ENCODE data around the gene CDX1.

Gene CDX1

DNA sequence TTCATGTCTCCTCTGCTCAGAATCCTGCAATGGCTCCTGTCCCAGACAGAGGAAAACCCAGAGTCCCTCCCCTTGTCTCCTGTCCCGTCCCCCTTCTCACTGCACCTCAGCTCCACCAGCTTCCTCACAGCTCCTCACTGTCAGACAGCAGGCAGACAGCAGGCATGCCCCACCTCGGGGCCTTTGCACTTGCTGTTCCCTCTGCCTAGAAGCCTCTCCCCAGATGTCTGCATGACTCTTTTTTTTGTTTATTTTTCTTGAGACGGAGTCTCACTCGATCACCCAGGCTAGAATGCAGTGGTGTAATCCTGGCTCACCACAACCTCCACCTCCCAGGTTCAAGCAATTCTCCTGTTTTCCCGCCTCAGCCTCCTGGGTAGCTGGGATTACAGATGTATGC lies 14.4 kb downstream of the CDX1 start:
- in situ Hi-C loops (cut with MboI; ENCODE audit: low sequenced_read_pairs), result no loop called here

DNA sequence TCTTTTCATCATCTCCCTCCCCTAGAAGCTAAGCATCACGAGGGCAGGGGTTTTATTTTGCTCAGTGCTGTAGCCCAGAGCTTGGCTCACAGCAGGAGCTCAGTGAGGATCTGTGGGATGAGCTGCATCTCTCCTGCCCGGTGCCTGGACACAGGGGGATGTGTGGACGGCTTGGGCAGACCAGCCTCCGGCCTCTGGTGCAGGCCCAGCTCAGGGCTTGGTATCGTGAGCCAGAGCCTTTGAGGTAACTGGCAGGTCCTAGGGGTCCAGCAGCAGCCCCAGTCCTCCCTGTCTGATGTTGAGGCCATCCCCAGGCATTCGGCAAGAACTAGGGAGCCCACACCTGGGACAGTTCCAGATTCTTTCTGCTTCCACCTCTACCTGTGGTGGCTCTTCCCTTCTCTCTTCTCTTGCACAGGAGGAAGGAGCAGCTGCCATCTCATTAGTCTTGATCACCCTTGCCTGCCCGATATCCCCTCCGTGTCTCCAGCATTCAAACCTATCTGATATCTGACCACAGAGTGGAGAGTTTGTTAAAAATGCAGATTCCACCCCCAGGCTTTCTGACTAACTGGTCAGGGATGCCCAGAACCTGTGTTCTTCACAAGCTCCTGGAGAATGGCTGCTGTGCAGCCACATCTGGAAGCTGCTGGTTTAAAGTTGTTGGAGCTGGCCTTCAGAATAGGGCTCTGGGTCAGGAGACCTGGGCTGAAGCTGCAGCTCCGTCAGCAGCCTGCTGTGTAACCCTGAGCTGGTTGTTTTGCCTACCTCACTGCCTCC lies 15.4 kb downstream of the CDX1 start:
- in situ Hi-C loops (cut with MboI; ENCODE audit: low sequenced_read_pairs), result no loop called here

GRCh38 chr5:150182774-150183173 lies 16.2 kb downstream of the CDX1 start:
- in situ Hi-C loops (cut with MboI; ENCODE audit: low sequenced_read_pairs), result no loop called here

DNA sequence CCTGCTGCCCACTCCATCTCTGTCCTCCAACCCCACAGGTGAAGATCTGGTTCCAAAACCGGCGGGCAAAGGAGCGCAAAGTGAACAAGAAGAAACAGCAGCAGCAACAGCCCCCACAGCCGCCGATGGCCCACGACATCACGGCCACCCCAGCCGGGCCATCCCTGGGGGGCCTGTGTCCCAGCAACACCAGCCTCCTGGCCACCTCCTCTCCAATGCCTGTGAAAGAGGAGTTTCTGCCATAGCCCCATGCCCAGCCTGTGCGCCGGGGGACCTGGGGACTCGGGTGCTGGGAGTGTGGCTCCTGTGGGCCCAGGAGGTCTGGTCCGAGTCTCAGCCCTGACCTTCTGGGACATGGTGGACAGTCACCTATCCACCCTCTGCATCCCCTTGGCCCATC lies 16.9 kb downstream of the CDX1 start:
- in situ Hi-C loops (cut with MboI; ENCODE audit: low sequenced_read_pairs), result no loop called here

- in situ Hi-C loops (cut with MboI; ENCODE audit: low sequenced_read_pairs), result no loop called here
Observed at GRCh38 chr5:150184006-150184405, 17.4 kb downstream of the CDX1 start.

DNA sequence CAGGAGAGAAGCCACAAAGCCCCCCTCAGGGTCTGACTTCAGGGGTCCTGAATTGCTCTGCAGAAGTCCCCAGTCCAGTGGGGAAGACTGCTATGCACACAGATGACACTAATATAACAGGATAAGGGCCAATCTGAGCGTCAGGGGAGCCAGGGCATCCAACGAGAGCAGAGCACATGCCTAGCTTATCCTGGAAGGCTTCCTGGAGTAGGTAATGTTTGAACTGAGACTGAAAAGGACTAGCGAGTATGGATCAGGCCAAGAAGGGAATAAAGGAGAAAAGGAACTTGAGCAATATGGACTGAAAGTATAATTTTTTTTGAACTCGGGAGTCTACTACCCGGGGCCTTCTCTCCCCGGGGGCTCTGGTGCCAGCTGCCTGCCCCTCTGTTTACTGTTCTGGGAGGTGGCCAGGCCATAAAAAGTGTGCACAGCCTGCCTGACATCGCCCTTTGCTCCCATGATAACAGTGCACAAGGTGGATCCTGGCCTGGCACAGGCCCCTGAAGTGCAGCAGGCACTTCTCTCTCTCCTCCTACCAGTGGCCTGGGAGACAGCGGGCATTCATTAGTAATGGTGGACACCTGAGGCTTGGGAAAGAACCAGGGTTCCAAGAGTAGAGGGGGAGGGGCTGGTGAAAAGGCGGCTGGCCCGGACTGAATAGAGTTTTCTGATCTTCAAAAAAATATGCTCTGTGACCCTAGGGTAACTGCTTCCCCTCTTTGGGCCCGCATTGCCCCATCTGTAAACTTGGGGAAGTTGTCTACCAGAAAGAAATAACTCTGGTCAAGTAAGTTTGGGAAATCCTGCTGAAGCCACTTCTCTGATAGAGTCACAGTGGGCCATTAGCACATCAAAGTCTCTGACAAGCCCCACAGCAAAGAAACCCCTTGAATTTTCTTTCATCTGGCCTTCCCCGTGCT lies 18.7 kb downstream of the CDX1 start:
- in situ Hi-C loops (cut with MboI; ENCODE audit: low sequenced_read_pairs), result no loop called here

DNA sequence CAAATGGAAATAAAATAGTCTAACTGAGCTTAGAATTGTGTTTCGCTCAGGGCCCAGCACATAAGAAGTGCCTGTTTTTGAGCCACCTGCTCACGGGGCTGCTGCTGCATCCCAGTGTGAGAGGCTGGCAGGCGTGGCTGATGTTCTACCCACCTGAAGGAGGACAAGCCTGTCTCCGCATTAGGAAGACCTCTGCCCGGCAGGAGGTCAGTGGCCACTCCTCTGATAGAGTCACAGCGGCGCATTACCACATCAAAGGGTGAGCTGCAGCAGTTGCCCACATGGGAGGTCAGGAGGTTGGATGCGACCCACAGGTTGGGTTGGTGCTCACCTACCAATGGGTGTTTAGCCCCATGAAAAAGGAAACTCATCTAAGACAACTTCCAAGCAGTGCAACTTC lies 19.6 kb downstream of the CDX1 start:
- in situ Hi-C loops (cut with MboI; ENCODE audit: low sequenced_read_pairs), result no loop called here

GRCh38 chr5:150186897-150187296 lies 20.3 kb downstream of the CDX1 start:
- in situ Hi-C loops (cut with MboI; ENCODE audit: low sequenced_read_pairs), result no loop called here

GRCh38 chr5:150188146-150188842 lies 21.7 kb downstream of the CDX1 start:
- in situ Hi-C loops (cut with MboI; ENCODE audit: low sequenced_read_pairs), result no loop called here

DNA sequence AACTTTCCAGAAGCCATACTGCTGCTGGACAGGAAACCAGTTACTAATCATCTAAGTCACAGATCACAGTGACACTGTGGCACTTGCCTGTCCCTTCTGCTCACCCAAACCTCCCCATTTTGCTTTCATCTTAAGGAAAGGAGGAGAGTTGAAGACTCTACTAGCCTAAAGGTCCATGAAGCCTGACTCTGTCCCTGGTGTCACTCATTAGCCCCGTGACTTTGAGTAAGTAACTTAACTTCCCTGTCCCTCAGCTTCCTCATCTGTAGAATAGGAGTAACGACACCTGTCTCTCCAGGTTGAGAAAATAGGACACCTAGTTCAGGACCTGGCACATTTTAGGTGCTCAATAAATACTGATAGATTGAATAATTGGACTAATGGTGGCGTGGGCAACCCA lies 22.7 kb downstream of the CDX1 start:
- in situ Hi-C loops (cut with MboI; ENCODE audit: low sequenced_read_pairs), result no loop called here

DNA sequence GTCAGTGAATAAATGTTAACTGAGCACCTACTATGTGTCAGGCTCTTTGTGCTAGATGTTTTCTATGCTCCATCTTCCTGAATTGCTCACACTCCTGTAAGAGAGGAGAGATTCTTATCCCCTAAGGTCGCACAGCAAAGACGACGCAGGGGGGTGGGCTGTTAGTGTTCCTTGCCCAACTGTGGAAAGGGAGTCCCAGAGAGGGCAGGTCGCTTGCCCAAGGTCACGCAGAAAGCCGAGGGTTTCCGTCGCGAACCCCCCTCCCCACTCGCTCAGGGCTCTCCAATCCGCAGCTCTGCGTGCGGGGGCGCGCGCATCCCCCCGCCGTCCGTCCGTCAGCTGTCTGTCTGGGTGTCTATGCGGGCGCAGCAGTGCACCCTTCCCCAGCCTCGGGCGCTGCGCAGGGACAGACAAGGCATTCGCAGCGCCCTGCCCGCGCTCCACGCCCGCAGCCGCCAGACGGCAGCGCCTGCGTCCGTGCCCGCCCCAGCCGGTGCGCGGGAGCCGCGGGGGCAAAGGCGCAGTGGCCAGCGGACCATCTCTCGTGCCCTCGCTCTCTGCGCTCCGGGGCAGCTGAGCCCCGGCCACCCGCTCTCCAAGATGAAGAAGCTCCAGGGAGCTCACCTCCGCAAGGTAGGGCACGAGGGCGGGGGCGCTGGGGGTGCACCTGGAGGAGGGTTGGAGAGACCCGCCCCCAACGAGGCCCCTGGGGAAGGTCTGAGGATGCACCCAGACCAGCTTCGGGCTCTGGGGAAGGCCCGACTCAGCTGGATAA lies 23.3 kb downstream of the CDX1 start, which contains the start of gene SLC6A7:
TSS of gene SLC6A7 (plus strand) at position 335 of the 775 bp plus-strand sequence. CDS start at position 601, 266 bp downstream.
- in situ Hi-C loops (cut with MboI; ENCODE audit: low sequenced_read_pairs), result no loop called here

DNA sequence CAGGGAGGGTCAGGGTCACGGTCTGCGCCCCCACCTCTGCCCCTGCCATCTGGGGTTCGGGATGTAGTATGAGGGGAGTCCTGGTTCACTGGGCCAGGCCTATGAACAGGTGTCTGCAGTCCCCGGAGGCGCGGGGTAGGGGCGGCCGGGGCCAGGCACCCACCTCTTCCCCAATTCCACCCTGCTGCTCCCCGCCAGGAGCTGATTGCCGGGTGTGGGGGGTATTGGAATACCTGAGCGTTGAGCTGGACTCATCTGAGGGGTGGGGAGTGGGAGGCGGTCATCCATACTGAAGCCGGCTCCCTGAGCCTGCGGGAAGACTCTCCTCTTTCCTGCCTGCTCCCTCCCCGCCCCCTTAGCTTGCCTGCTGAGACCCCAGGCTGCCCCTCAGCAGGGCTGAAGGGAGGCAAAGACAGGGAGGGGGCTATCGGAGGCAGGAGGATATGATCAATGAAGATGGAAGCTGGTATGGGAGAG lies 24.0 kb downstream of the CDX1 start:
- in situ Hi-C loops (cut with MboI; ENCODE audit: low sequenced_read_pairs), result no loop called here

- in situ Hi-C loops (cut with MboI; ENCODE audit: low sequenced_read_pairs), result no loop called here
Observed at GRCh38 chr5:150190987-150191386, 24.4 kb downstream of the CDX1 start.

GRCh38 chr5:150192462-150192861 lies 25.9 kb downstream of the CDX1 start:
- in situ Hi-C loops (cut with MboI; ENCODE audit: low sequenced_read_pairs), result no loop called here

GRCh38 chr5:150195736-150196485 lies 29.3 kb downstream of the CDX1 start:
- in situ Hi-C loops (cut with MboI; ENCODE audit: low sequenced_read_pairs), result no loop called here

GRCh38 chr5:150196514-150196913 lies 29.9 kb downstream of the CDX1 start:
- in situ Hi-C loops (cut with MboI; ENCODE audit: low sequenced_read_pairs), result no loop called here

GRCh38 chr5:150196986-150197385 lies 30.4 kb downstream of the CDX1 start:
- in situ Hi-C loops (cut with MboI; ENCODE audit: low sequenced_read_pairs), result no loop called here

- in situ Hi-C loops (cut with MboI; ENCODE audit: low sequenced_read_pairs), result no loop called here
Observed at GRCh38 chr5:150197476-150197875, 30.9 kb downstream of the CDX1 start.

GRCh38 chr5:150202501-150202900 lies 35.9 kb downstream of the CDX1 start:
- in situ Hi-C loops (cut with MboI; ENCODE audit: low sequenced_read_pairs), result no loop called here

All from hTERT RPE-1 (cell line).